ENCODE data around the gene FHOD3.
A peak's percentile ranks its signal among the peaks of the same experiment; 100 is the strongest.

DNA sequence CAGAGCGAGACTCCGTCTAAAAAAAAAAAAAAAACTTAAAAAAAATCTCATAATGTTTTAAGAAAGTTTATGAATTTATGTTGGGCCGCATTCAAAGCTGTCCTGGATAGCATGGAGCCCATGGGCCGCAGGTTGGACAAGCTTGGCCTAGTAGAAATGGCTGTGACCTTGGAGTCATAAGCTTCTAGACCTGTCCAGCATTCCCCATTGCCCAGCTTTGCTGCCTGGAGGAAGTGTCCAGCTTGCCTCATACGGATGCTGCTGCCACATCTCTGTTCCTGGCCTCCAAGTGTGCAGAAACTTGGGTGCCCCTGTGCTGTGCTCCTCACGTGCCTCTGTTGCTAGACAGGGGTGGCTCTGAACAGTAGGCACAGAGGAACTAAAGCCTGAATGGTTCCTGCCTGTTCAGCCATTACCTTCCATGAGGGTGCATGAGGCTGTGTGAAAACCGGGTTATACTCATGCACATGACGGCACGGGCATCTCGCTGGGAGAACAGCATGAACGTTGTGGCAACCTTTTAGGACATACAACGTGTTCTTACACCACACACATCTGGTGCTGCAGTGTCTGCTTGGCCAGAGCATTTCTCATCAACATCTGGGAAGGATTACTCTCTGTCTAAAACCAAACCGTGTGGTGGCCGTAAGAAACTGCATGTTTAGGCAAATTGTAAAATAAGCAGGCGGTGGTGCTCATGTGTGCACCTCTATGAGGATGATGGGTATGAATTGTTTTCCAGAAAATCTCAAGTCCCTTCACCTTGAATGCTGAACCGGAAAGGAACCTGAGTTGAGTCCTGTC is 38.2 kb downstream of the FHOD3 start:
- no peak for TF ChIP-seq RNF2 (IDR thresholded peaks at IDR 0.05; ENCODE audit: borderline replicate concordance, low read depth, low read length, missing control alignments, poor library complexity, severe bottlenecking)
- TF ChIP-seq, protein P1, sequence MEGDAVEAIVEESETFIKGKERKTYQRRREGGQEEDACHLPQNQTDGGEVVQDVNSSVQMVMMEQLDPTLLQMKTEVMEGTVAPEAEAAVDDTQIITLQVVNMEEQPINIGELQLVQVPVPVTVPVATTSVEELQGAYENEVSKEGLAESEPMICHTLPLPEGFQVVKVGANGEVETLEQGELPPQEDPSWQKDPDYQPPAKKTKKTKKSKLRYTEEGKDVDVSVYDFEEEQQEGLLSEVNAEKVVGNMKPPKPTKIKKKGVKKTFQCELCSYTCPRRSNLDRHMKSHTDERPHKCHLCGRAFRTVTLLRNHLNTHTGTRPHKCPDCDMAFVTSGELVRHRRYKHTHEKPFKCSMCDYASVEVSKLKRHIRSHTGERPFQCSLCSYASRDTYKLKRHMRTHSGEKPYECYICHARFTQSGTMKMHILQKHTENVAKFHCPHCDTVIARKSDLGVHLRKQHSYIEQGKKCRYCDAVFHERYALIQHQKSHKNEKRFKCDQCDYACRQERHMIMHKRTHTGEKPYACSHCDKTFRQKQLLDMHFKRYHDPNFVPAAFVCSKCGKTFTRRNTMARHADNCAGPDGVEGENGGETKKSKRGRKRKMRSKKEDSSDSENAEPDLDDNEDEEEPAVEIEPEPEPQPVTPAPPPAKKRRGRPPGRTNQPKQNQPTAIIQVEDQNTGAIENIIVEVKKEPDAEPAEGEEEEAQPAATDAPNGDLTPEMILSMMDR (IDR thresholded peaks at IDR 0.05; ENCODE audit: control extremely low read depth in 1 of 3, insufficient read depth in 1 of 3, low read depth in 1 of 3, low read length in 3 of 3), result peak in 1 of 3 experiments; percentile 4; a peak in 1 of 4 replicates
- TF ChIP-seq SP4 (IDR thresholded peaks at IDR 0.05; ENCODE audit: low read length), result no peak
- no peak for TF ChIP-seq ZNF274 (IDR thresholded peaks at IDR 0.05; ENCODE audit: borderline replicate concordance, extremely low read depth, low read length)
- no peak for TF ChIP-seq CHD1 (IDR thresholded peaks at IDR 0.05; ENCODE audit: low read depth, low read length)
- TF ChIP-seq RAD21 (IDR thresholded peaks at IDR 0.05 in 1 of 2, conservative IDR thresholded peaks at IDR 0.05 in 1 of 2; ENCODE audit: low read depth in 2 of 2, low read length in 2 of 2), result no peak
- TF ChIP-seq POLR2AphosphoS5 (IDR thresholded peaks at IDR 0.05; ENCODE audit: low read depth, low read length), result no peak
- TF ChIP-seq TCF12 (IDR thresholded peaks at IDR 0.05; ENCODE audit: low read depth, low read length), result no peak
- no peak for TF ChIP-seq EP300 (IDR thresholded peaks at IDR 0.05; ENCODE audit: borderline replicate concordance in 1 of 2, low read depth in 2 of 2, low read length in 2 of 2)
- no peak for TF ChIP-seq SP2 (IDR thresholded peaks at IDR 0.05; ENCODE audit: low read length)
- TF ChIP-seq SP1 (IDR thresholded peaks at IDR 0.05; ENCODE audit: low read depth, low read length), result no peak
- TF ChIP-seq JUND (IDR thresholded peaks at IDR 0.05; ENCODE audit: low read length), result no peak
- no peak for TF ChIP-seq POLR2A (IDR thresholded peaks at IDR 0.05; ENCODE audit: control extremely low read depth in 1 of 2, low read depth in 2 of 2, low read length in 2 of 2)
- no peak for TF ChIP-seq EZH2 (IDR thresholded peaks at IDR 0.05; ENCODE audit: low read depth, low read length, severe bottlenecking)
